Lung (tissue), 16 donors: ENCODE data around the gene SH3GLB1. TPM values are rescaled to one million over a fixed set of nuclear protein-coding genes. Genes with fewer than 3 reads are reported as not detected.
"Not testable (repeated sequence)": the region's sequence is repeated elsewhere in the genome, so short reads cannot be mapped to it uniquely, and the experiment has no call there.

ENCODE experiments used
- ATAC-seq: fragments of 200-7000 bp; cut with Tn5 transposase; one replicate; pipeline ENCODE4 v1.9.1; 2020; ENCODE audit warnings: moderate number of reproducible peaks; ENCODE audit not compliant: insufficient read depth, low FRiP score
- DNase-seq, 3 donors: peaks; one replicate each; pipeline ENCODE4 v3.0.0-alpha.2; 2013 to 2017
- H3K27ac ChIP-seq, 2 donors: one replicate each; pipeline ENCODE4 v1.5.1; 2013; ENCODE audit warnings: mild to moderate bottlenecking in 2 of 2, moderate library complexity in 2 of 2, control low read depth in 1 of 2, inconsistent platforms in 1 of 2, low read depth in 1 of 2, low read length in 1 of 2
- H3K27me3 ChIP-seq, 3 donors: one replicate each; pipeline ENCODE4 v1.5.1; 2013; ENCODE audit warnings: low read length in 2 of 3; ENCODE audit not compliant: control insufficient read depth in 3 of 3, insufficient read depth in 3 of 3
- H3K36me3 ChIP-seq, 4 donors: one replicate each; pipeline ENCODE4 v1.5.1; 2013; ENCODE audit warnings: low read length in 4 of 4, mild to moderate bottlenecking in 1 of 4, moderate library complexity in 1 of 4; ENCODE audit not compliant: control insufficient read depth in 4 of 4, insufficient read depth in 4 of 4
- H3K4me1 ChIP-seq, 5 donors: one replicate each; pipeline ENCODE4 v1.5.1; 2013; ENCODE audit warnings: low read length in 5 of 5, mild to moderate bottlenecking in 2 of 5, moderate library complexity in 1 of 5; ENCODE audit not compliant: control insufficient read depth in 5 of 5, insufficient read depth in 5 of 5
- H3K4me3 ChIP-seq: one replicate; pipeline ENCODE4 v1.5.1; 2013; ENCODE audit warnings: mild to moderate bottlenecking, control low read depth, moderate library complexity
- H3K9ac ChIP-seq, 2 donors: one replicate each; pipeline ENCODE4 v1.5.1; 2013; ENCODE audit warnings: low read length in 2 of 2, control low read depth in 1 of 2; ENCODE audit not compliant: insufficient read depth in 1 of 2
- H3K9me3 ChIP-seq, 4 donors: one replicate each; pipeline ENCODE4 v1.5.1; 2013; ENCODE audit warnings: low read length in 3 of 4, mild to moderate bottlenecking in 1 of 4, moderate library complexity in 1 of 4; ENCODE audit not compliant: control insufficient read depth in 4 of 4, insufficient read depth in 3 of 4
- CTCF ChIP-seq: IDR thresholded peaks from 2 replicates; pipeline ENCODE4 v1.5.1; 2012; ENCODE audit warnings: mild to moderate bottlenecking; ENCODE audit errors: control extremely low read depth, extremely low read depth
- WGBS, 2 donors: extraction: QIAGEN DNeasy Blood & Tissue Kit; methylation state at CpG; one replicate each; pipeline ENCODE4 v1.1.7; 2013; 5-methylcytosine and 5-hydroxymethylcytosine counted together
- long read RNA-seq, 5 donors: transcript quantifications; one replicate each; lab custom pipeline, GENCODE V29; 2026
- polyA plus RNA-seq, 2 donors: library from polyadenylated mRNA; stranded (reverse); fragments of 200-250 nt; gene quantifications; one replicate each; pipeline ENCODE4 v1.2.1, GENCODE V29; 2013
- total RNA-seq, 2 donors: library from RNA; depleted of rRNA in 1 of 2; stranded (reverse); fragments of >200 nt in 1 of 2; gene quantifications; one replicate each; pipeline ENCODE4 v1.2.1, GENCODE V29; 2014 to 2021
- donor health status: control.
- donor health status: control.
- donor health status: Bipolar disorder and iron deficiency.
- donor health status: healthy.
- donor health status: DM: yes; HTN: yes; CAD: no.

The SH3GLB1 gene
- total RNA-seq (10 to 100 TPM; 71.4 to 81.0 TPM), polyA plus RNA-seq (10 to 100 TPM; 26.9 to 67.5 TPM)
- long read RNA-seq, donor 1, full-length matches to known transcripts, result 24 of 24 reads
- long read RNA-seq, donor 1, partial matches to known transcripts, result 0 of 24 reads
- long read RNA-seq, donor 1, other reads (novel, unspliced or antisense), result 0 of 24 reads
- long read RNA-seq, donor 2, full-length matches to known transcripts, result 12 of 12 reads
- long read RNA-seq, donor 2, partial matches to known transcripts, result 0 of 12 reads
- long read RNA-seq, donor 2, other reads (novel, unspliced or antisense), result 0 of 12 reads
- long read RNA-seq, donor 3, full-length matches to known transcripts, result 7 of 7 reads
- long read RNA-seq, donor 3, partial matches to known transcripts, result 0 of 7 reads
- long read RNA-seq, donor 3, other reads (novel, unspliced or antisense), result 0 of 7 reads
- long read RNA-seq, donor 4, full-length matches to known transcripts, result 3 of 9 reads
- long read RNA-seq, donor 4, partial matches to known transcripts, result 6 of 9 reads
- long read RNA-seq, donor 4, other reads (novel, unspliced or antisense), result 0 of 9 reads
- long read RNA-seq, donor 5, full-length matches to known transcripts, result 24 of 356 reads
- long read RNA-seq, donor 5, partial matches to known transcripts, result 133 of 356 reads
- long read RNA-seq, donor 5, other reads (novel, unspliced or antisense), result 199 of 356 reads

GRCh38 chr1:86704458-86704971 lies at the start of gene SH3GLB1:
Gene SH3GLB1, plus strand, starts transcription at chr1:86704576. Its CDS starts 324 bp downstream, at chr1:86704900.
- Histone ChIP-seq H3K27me3 (no peaks in the 10 kb centered on the region), H3K4me1 (peaks cover 0 to 39% (median 7%) of the 10 kb centered on the region in 5 donors), H3K36me3 (no peaks in the 10 kb centered on the region), H3K9me3 (no peaks in the 10 kb centered on the region), H3K9ac (peak within 1 kb of the TSS; percentile 84 to 95), H3K4me3 (peak within 1 kb of the TSS; percentile 92), H3K27ac (peak within 1 kb of the TSS; percentile 98 to 99)
- peak; percentile 73 for TF ChIP-seq CTCF
- DNase-seq (peak; percentile 94), ATAC-seq (peak; percentile 94)
- WGBS, 2 donors, result 0% methylated on average over 70 to 71 of the region's 71 CpGs

- H3K36me3 ChIP-seq, H3K9me3 ChIP-seq, H3K4me1 ChIP-seq, H3K27me3 ChIP-seq, ATAC-seq, H3K27ac ChIP-seq, H3K4me3 ChIP-seq: not testable (repeated sequence)
- peak; percentile 49 to 81 (median 80) for DNase-seq
- WGBS, 2 donors, result 70 to 83% methylated on average over 7 of the region's 7 CpGs
- H3K9ac ChIP-seq, result peak overlapping the region in 1 of 2 donors; percentile 38
Observed at GRCh38 chr1:86658381-86658780, 46.0 kb upstream of the SH3GLB1 start.

DNA sequence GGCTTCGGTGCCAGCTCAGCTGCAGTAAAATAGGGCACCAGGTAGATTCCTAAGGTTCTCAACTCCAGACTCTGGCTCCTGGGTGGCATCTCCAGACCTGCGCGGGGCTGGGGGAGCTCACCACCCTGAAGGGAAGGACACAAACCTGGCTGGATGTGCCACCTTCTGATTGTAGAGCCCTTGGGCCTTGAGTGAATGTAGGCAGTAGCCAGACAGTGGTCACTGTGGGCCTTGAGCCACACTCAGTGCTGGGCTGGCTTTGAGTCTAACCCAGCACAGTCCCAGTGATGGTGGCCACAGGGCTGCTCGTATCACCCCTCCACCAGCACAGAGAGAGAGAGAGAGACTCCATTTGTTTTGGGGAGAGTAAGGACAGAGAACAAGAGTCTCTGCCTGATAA lies 38.0 kb upstream of the SH3GLB1 start:
- no peaks in the 10 kb centered on the region for H3K27me3 ChIP-seq
- H3K9ac ChIP-seq, result no peak overlapping the region
- H3K4me1 ChIP-seq, result no peaks in the 10 kb centered on the region
- H3K36me3 ChIP-seq, result no peaks in the 10 kb centered on the region
- no peak for TF ChIP-seq CTCF
- no peak overlapping the region for H3K27ac ChIP-seq
- WGBS, 2 donors, result 88 to 94% methylated on average over 4 of the region's 4 CpGs
- H3K9me3 ChIP-seq, result peaks cover 0 to 2% (median 0%) of the 10 kb centered on the region in 4 donors
- no peak overlapping the region for H3K4me3 ChIP-seq
- ATAC-seq (no peak), DNase-seq (no peak)

GRCh38 chr1:86687595-86687994 lies 16.8 kb upstream of the SH3GLB1 start:
- no peaks in the 10 kb centered on the region for H3K4me1 ChIP-seq
- no peak overlapping the region for H3K9ac ChIP-seq
- no peaks in the 10 kb centered on the region for H3K9me3 ChIP-seq
- H3K27me3 ChIP-seq, result no peaks in the 10 kb centered on the region
- no peaks in the 10 kb centered on the region for H3K36me3 ChIP-seq
- 92 to 93% methylated on average over 1 of the region's 1 CpG for WGBS, 2 donors
- DNase-seq (peak in 2 of 3 donors; percentile 51 to 58), ATAC-seq (no peak)
- no peak for TF ChIP-seq CTCF
- no peak overlapping the region for H3K4me3 ChIP-seq
- H3K27ac ChIP-seq, result no peak overlapping the region
